ENCODE data around the gene HLA-DMA.
A peak's percentile ranks its signal among the peaks of the same experiment; 100 is the strongest.

The HLA-DMA gene

DNA sequence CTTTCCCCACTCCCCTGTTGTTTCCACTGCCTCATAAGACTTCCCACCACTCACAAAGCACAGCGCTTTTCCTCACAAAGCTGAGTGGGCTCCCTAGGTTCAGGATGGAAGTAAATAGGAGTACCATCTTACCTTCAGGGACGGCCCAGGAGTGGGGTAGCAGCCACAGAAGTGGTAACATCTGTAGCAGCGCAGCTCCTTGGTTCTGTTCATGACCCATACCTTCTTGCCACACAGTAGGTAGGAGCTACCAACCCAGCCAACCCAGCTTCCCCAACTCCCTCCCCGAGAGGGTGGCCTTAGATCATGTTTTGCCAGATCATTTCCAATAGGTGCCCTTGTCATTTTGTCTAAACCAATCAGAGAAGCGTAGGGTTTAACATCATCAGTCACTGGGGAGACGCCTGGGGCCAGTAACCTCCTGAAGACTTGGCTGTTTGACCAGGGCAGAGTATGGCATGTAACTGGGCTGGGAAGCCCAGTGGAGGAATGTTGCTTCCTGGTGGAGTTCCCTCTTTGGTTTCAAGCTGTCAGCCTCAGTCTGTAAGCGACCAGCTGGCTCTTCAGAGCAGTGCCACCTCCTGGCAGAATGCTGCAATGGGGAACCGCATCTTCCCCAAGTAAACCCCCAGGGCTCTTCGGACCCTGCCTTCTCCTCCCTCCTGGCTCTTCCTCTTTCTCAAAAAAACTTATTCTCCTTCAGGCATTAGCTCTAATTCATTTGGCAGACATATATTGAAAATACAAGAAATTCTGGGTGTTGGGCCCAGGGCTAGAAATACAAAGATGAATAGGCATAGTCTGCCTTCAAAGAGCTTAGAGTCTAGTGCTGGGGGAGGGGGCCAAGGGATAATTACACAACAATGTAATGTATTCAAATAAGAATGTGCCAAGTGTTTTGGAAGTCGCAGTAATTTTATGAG is at the start of gene HLA-DMA:
Gene HLA-DMA (minus strand): TSS at position 281 of the 923 bp plus-strand sequence. CDS start 61 bp downstream, at position 220.
- DNase-seq (ENCODE audit: low spot score): peak; percentile 83

GRCh38 chr6:33001685-33002084 is 48.8 kb upstream of the HLA-DMA start:
- no peak for DNase-seq (ENCODE audit: low spot score)

DNA sequence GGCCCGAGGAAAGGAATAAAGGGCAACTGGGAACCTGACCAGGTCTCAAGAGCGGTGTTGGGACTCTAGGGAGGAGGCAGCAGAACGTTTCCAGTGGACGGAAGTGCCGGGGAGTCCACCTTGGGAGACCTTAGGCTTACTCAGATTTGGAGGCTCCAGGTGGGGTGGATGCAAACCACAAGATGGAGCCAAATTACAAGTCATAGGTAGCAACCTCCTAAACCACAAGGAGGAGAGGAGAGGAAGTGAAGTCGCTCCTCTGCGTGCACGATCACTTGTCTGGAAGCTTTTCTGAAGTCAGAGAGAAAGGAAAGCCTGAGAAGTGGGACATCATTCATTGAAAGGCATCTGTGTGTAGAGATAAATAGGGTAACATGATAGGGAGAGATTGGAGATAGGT is 47.2 kb upstream of the HLA-DMA start:
- no peak for DNase-seq (ENCODE audit: low spot score)

GRCh38 chr6:32995448-32995847 is 42.6 kb upstream of the HLA-DMA start:
- no peak for DNase-seq (ENCODE audit: low spot score)

DNA sequence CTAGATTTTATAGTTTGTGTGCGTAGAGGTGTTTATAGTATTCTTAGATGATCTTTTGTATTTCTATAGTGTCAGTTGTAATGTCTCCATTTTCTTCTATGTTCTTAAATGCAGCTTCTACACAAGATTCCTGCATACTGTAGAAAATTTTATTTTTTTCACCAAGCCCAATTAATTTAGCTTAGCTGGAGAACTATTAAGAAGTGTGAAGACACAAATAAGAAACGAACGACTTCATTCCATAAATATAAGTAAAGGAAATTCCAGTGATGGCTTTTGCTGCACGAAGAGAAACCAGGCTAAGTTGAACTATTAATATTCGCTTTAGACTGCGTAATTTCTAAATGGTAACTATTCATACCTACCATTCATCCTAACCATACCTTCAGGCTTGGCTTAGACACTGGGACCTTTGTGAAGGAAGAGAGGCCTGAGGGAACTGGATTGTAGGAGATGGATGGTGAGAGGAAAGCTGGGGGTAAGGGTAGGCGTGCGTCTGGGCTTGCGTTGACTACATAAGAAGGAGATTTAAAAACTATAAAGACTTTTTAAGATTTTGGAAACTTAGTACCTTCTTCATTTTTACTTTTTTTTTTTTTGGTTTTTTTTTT is 40.6 kb upstream of the HLA-DMA start:
- DNase-seq (ENCODE audit: low spot score): no peak

DNA sequence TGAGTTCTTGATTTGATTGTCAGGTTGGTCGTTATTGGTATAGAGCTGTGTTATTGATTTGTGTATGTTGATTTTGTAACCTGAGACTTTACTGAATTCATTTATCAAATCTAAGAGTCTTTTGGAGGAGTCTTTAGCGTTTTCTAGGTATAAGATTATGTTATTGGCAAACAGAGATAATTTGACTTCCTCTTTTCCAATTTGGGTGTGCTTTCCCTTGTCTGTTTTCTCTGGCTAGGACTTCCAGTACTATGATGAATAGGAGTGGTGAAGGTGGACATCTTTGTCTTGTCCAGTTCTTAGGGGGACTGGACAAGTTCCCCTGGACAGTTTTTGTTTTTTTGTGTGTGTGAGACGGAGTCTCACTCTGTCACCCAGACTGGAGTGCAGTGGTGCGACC is 39.1 kb upstream of the HLA-DMA start:
- DNase-seq (ENCODE audit: low spot score): no peak

- DNase-seq (ENCODE audit: low spot score): no peak
Measured at GRCh38 chr6:32989368-32989767, 36.5 kb upstream of the HLA-DMA start.

GRCh38 chr6:32984622-32985389 is 31.9 kb upstream of the HLA-DMA start:
- DNase-seq (ENCODE audit: low spot score): peak; percentile 80

- no peak for DNase-seq (ENCODE audit: low spot score)
Measured at GRCh38 chr6:32983964-32984621, 31.2 kb upstream of the HLA-DMA start.

GRCh38 chr6:32983493-32983848 is 30.6 kb upstream of the HLA-DMA start:
- DNase-seq (ENCODE audit: low spot score): no peak

DNA sequence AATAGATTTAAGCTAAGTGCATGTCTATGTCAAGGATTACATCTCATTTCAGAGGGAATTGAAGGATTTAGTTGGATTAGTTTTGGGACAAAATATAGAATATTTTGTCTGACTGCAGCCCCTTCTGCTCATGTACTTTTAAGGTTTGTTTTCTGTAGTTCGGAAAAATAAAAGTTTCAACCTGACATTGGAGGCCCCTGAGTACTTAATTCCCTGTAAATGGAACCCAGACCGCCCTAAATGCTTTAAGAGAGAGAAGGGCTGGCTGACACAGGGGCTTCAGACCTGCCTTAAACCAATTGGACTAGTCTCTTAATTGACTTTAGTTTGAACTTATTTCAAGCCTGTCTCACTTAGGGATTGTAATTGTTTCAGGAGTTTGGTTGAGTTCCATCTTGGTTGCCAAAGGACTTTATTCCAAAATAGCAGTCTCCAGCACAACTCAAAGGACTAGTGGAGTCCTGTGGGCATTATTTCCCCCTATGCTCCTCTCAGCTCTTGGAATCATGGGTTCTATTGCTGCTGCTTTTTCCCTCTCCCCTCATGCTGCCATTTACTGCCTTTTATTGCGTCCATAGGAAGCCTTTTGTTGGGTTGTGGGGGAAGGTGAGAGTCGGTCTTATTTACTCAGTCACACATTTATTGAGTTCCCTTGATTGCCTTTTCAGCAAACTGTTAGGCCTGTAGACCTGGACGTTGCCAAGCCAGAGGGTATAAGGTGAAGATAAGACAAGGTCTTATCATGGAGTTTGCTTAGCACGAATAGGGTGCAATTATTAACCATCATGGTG is 30.0 kb upstream of the HLA-DMA start:
- DNase-seq (ENCODE audit: low spot score): no peak

DNA sequence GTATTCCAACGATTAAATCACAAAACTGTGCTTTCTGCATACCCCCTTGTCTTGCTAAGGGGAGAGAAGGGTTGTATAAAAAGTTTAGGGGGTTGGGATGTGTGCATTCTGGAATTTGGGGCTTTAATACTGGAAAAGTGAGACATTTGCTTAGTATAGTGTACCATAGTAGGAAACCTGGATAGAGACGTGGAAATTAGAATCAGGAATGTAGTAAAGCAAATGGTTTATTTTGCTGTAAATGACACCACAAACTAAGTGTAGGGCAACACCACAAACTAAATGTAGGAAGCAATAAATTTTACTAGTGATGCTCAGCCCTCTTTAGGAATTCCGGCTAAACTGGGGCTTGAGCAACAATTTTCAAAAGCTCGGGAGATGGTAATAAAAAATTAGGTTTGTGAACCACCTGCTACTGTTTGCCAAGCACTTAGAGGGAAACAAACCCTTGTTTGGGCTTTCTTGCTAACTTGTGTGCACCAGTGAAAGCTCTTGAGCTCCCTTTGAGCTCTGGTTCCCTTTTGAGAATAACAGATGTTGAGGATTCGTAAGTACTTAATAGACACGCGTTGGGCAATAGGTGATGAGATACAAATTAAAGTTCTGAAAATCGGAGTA is 29.3 kb upstream of the HLA-DMA start:
- DNase-seq (ENCODE audit: low spot score): no peak

DNA sequence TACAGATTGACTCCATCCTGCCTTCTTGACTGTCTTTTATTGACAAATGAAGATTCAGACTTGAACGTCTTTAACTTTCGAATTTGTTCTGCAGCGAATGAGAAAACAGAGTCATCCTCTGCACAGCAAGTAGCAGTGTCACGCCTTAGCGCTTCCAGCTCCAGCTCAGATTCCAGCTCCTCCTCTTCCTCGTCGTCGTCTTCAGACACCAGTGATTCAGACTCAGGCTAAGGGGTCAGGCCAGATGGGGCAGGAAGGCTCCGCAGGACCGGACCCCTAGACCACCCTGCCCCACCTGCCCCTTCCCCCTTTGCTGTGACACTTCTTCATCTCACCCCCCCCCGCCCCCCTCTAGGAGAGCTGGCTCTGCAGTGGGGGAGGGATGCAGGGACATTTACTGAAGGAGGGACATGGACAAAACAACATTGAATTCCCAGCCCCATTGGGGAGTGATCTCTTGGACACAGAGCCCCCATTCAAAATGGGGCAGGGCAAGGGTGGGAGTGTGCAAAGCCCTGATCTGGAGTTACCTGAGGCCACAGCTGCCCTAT is 27.7 kb upstream of the HLA-DMA start:
- no peak for DNase-seq (ENCODE audit: low spot score)

DNA sequence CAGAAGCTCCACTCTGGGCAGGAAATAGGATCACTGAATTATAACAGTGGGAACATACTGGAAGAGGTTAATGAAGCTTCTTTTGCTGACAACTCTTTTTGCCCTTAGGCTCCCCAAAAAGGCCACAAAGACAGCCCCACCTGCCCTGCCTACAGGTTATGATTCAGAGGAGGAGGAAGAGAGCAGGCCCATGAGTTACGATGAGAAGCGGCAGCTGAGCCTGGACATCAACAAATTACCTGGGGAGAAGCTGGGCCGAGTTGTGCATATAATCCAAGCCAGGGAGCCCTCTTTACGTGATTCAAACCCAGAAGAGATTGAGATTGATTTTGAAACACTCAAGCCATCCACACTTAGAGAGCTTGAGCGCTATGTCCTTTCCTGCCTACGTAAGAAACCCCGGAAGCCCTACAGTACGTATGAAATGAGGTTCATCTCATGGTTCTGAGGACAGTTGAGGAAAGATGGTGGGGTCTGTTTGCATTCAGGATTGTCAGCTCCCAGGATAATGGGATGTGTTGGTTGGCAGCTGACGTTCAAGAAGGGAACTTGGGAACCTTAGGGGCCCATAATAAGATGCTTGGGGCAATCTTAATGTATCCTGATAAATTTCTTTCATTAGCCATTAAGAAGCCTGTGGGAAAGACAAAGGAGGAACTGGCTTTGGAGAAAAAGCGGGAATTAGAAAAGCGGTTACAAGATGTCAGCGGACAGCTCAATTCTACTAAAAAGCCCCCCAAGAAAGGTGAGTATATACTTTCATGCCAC is 27.0 kb upstream of the HLA-DMA start:
- no peak for DNase-seq (ENCODE audit: low spot score)

DNA sequence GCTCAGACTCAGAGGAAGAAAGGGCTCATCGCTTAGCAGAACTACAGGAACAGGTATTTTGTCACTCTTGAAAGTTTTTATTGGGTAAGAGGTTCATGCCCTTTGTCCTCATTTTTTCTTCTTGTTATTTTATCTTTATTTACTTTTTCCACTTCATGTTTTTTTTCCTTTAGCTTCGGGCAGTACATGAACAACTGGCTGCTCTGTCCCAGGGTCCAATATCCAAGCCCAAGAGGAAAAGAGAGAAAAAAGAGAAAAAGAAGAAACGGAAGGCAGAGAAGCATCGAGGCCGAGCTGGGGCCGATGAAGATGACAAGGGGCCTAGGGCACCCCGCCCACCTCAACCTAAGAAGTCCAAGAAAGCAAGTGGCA is 25.0 kb upstream of the HLA-DMA start:
- DNase-seq (ENCODE audit: low spot score): no peak

DNA sequence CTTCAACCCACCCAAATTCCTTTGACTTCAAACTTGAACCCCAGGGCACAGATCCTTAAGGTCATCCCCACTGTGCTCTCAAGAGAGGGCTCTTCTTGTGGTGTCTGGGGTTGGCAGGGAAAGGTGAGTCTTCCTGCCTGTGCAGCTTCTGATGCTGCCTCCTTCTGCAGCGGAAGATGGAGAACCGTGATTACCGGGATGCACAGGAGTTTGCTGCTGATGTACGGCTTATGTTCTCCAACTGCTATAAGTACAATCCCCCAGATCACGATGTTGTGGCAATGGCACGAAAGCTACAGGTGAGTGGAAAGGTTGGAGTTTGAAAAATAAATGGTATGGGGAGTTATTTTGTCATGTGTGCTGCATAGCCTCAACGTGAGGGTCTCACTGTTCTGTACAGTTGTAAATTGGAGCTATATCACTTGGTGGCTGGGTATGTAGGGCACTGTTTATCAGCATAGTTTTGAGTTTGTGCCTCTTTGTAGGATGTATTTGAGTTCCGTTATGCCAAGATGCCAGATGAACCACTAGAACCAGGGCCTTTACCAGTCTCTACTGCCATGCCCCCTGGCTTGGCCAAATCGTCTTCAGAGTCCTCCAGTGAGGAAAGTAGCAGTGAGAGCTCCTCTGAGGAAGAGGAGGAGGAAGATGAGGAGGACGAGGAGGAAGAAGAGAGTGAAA is 24.5 kb upstream of the HLA-DMA start:
- no peak for DNase-seq (ENCODE audit: low spot score)

DNA sequence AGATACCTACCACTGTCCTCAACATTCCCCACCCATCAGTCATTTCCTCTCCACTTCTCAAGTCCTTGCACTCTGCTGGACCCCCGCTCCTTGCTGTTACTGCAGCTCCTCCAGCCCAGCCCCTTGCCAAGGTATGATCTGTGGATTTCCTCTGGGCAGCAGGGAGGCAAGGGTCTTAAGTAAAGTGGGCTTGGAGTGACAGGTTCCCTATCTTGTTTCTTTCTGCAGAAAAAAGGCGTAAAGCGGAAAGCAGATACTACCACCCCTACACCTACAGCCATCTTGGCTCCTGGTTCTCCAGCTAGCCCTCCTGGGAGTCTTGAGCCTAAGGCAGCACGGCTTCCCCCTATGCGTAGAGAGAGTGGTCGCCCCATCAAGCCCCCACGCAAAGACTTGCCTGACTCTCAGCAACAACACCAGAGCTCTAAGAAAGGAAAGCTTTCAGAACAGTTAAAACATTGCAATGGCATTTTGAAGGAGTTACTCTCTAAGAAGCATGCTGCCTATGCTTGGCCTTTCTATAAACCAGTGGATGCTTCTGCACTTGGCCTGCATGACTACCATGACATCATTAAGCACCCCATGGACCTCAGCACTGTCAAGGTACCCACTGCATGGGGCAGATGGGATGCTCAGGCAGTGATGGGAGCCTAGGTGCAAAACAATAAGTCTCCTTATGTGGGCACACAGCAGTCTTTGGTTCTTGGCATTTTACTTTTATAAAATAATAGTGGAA is 23.6 kb upstream of the HLA-DMA start:
- DNase-seq (ENCODE audit: low spot score): no peak

DNA sequence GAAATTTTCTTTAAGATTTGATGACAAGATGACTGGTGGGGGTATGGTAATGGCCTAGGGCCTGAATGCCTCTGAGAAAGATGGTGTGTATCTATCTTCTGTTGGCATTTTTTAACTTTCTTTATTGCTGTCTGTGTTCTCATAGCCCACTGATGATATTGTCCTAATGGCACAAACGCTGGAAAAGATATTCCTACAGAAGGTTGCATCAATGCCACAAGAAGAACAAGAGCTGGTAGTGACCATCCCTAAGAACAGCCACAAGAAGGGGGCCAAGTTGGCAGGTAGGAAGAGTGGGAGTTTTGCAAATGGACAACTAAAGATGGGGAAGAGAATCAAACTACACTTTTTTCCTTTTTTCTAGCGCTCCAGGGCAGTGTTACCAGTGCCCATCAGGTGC is 23.0 kb upstream of the HLA-DMA start:
- DNase-seq (ENCODE audit: low spot score): no peak
